Measurements from ENCODE around the gene SYNE2. TPM values are rescaled to one million over a fixed set of nuclear protein-coding genes. Genes with fewer than 3 reads are reported as not detected.

Gene SYNE2
- total RNA-seq, 1 experiment from 2014 or later = 71.1 TPM

DNA sequence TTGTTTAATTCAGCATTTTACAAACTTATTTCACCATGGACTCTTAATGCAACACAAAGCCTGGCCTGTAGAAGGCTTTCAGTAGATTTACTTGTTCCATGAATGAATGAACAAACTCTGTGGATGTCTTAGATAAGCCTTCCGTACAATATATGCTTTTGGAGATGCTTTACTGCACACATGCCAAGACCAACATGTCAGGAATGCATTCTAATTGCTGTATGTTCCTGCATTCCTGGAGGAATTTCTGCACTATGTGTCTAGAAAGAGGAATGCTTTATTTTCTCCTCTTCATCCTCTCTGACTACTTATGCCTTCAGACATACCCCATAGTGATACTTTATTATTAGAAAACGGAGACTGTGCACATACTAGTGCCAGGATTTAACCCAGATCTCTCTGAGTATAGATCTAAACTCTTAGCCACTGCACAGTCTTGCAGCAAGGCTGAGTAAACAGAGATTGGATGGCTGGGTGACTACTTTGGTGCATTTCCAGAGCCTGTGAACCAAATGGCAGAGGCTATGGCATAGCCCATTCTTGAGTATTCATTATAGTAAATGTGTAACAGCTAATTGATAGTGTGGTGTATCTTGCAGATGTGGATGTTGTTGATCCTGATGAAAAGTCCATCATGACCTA lies 108.2 kb downstream of the SYNE2 start (continued):
- TF ChIP-seq, protein P1, sequence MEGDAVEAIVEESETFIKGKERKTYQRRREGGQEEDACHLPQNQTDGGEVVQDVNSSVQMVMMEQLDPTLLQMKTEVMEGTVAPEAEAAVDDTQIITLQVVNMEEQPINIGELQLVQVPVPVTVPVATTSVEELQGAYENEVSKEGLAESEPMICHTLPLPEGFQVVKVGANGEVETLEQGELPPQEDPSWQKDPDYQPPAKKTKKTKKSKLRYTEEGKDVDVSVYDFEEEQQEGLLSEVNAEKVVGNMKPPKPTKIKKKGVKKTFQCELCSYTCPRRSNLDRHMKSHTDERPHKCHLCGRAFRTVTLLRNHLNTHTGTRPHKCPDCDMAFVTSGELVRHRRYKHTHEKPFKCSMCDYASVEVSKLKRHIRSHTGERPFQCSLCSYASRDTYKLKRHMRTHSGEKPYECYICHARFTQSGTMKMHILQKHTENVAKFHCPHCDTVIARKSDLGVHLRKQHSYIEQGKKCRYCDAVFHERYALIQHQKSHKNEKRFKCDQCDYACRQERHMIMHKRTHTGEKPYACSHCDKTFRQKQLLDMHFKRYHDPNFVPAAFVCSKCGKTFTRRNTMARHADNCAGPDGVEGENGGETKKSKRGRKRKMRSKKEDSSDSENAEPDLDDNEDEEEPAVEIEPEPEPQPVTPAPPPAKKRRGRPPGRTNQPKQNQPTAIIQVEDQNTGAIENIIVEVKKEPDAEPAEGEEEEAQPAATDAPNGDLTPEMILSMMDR (IDR thresholded peaks at IDR 0.05) = no peak
- TF ChIP-seq ERG (CRISPR knock-in tag; IDR thresholded peaks at IDR 0.05) = no peak
- no peak for TF ChIP-seq SP1 (CRISPR knock-in tag; conservative IDR thresholded peaks at IDR 0.05)
- no peak for TF ChIP-seq ATF6 (CRISPR knock-in tag; IDR thresholded peaks at IDR 0.05)

- Mint-ChIP-seq H3K9me3 (no peaks in the 10 kb centered on the region), H3K4me1 (peaks cover 32% of the 10 kb centered on the region), H3K27me3 (ENCODE audit: low read depth) (no peaks in the 10 kb centered on the region), H3K4me3 (no peak overlapping the region), H3K36me3 (peaks cover 3% of the 10 kb centered on the region; the same call in 1 of the 2 replicates), H3K27ac (0 out of 2 replicates have a peak overlapping the region, but pooled peaks have one; percentile 22)
- ChIA-PET CTCF (no interaction called here), POLR2A (no interaction called here)
- no peak for ATAC-seq
- no peak for DNase-seq (ENCODE audit: low spot score)
- TF ChIP-seq ATF1 (CRISPR knock-in tag; IDR thresholded peaks at IDR 0.05) = no peak
- TF ChIP-seq PRRX2 (CRISPR knock-in tag; IDR thresholded peaks at IDR 0.05) = no peak
- no peak for TF ChIP-seq TP53 (CRISPR knock-in tag; IDR thresholded peaks at IDR 0.05)
- TF ChIP-seq, protein P2, sequence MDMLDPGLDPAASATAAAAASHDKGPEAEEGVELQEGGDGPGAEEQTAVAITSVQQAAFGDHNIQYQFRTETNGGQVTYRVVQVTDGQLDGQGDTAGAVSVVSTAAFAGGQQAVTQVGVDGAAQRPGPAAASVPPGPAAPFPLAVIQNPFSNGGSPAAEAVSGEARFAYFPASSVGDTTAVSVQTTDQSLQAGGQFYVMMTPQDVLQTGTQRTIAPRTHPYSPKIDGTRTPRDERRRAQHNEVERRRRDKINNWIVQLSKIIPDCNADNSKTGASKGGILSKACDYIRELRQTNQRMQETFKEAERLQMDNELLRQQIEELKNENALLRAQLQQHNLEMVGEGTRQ (CRISPR knock-in tag; IDR thresholded peaks at IDR 0.05) = no peak
- no peak for TF ChIP-seq ETV6 (CRISPR knock-in tag; IDR thresholded peaks at IDR 0.05)
- TF ChIP-seq ARID4B (CRISPR knock-in tag; IDR thresholded peaks at IDR 0.05; ENCODE audit: borderline replicate concordance) = no peak
- TF ChIP-seq E2F5 (CRISPR knock-in tag; IDR thresholded peaks at IDR 0.05) = no peak
- no peak for TF ChIP-seq FOXP1 (CRISPR knock-in tag; IDR thresholded peaks at IDR 0.05; ENCODE audit: borderline replicate concordance)
- TF ChIP-seq ZBTB21 (CRISPR knock-in tag; IDR thresholded peaks at IDR 0.05; ENCODE audit: borderline replicate concordance) = no peak
- TF ChIP-seq, protein P3, sequence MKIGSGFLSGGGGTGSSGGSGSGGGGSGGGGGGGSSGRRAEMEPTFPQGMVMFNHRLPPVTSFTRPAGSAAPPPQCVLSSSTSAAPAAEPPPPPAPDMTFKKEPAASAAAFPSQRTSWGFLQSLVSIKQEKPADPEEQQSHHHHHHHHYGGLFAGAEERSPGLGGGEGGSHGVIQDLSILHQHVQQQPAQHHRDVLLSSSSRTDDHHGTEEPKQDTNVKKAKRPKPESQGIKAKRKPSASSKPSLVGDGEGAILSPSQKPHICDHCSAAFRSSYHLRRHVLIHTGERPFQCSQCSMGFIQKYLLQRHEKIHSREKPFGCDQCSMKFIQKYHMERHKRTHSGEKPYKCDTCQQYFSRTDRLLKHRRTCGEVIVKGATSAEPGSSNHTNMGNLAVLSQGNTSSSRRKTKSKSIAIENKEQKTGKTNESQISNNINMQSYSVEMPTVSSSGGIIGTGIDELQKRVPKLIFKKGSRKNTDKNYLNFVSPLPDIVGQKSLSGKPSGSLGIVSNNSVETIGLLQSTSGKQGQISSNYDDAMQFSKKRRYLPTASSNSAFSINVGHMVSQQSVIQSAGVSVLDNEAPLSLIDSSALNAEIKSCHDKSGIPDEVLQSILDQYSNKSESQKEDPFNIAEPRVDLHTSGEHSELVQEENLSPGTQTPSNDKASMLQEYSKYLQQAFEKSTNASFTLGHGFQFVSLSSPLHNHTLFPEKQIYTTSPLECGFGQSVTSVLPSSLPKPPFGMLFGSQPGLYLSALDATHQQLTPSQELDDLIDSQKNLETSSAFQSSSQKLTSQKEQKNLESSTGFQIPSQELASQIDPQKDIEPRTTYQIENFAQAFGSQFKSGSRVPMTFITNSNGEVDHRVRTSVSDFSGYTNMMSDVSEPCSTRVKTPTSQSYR (CRISPR knock-in tag; IDR thresholded peaks at IDR 0.05) = no peak
- no peak for TF ChIP-seq ZSCAN18 (CRISPR knock-in tag; IDR thresholded peaks at IDR 0.05)
- TF ChIP-seq ZNF219 (CRISPR knock-in tag; IDR thresholded peaks at IDR 0.05; ENCODE audit: borderline replicate concordance) = no peak
- TF ChIP-seq RORB (CRISPR knock-in tag; IDR thresholded peaks at IDR 0.05) = no peak
- TF ChIP-seq, protein P4, sequence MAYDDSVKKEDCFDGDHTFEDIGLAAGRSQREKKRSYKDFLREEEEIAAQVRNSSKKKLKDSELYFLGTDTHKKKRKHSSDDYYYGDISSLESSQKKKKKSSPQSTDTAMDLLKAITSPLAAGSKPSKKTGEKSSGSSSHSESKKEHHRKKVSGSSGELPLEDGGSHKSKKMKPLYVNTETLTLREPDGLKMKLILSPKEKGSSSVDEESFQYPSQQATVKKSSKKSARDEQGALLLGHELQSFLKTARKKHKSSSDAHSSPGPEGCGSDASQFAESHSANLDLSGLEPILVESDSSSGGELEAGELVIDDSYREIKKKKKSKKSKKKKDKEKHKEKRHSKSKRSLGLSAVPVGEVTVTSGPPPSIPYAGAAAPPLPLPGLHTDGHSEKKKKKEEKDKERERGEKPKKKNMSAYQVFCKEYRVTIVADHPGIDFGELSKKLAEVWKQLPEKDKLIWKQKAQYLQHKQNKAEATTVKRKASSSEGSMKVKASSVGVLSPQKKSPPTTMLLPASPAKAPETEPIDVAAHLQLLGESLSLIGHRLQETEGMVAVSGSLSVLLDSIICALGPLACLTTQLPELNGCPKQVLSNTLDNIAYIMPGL (CRISPR knock-in tag; IDR thresholded peaks at IDR 0.05) = no peak
Observed at GRCh38 chr14:63962906-63963305, 110.1 kb downstream of the SYNE2 start.
